Cerebellar nuclear complex (tissue), 1 donor: ENCODE results near the gene FNBP1L.
"Not testable (repeated sequence)": the region's sequence is repeated elsewhere in the genome, so short reads cannot be mapped to it uniquely, and the experiment has no call there.

ENCODE experiments used
- DNase-seq, 2 experiments: peaks; one replicate each; lab custom pipeline; 2025; lab: John Stamatoyannopoulos, UW

The FNBP1L gene

DNA sequence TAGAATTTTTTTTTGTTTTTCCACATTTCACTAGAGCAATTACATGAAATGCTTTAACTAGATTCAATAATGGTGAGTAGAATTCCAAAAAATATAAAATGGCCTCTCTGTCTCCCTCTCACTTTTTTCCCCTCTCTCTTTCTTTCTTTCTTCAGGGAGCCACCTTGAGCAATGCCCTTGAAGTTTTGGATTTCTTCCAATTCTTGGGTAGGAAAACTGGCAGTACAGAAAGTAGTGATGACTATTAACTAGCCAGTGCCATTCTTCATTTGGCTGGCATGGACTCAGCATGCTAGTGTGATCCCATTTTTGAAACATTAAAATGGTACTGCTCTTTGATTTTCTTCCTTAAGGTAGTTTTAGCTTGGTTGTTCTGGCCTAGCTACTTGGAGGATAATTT, 4.5 kb upstream of the FNBP1L start:
- no peak for DNase-seq

DNA sequence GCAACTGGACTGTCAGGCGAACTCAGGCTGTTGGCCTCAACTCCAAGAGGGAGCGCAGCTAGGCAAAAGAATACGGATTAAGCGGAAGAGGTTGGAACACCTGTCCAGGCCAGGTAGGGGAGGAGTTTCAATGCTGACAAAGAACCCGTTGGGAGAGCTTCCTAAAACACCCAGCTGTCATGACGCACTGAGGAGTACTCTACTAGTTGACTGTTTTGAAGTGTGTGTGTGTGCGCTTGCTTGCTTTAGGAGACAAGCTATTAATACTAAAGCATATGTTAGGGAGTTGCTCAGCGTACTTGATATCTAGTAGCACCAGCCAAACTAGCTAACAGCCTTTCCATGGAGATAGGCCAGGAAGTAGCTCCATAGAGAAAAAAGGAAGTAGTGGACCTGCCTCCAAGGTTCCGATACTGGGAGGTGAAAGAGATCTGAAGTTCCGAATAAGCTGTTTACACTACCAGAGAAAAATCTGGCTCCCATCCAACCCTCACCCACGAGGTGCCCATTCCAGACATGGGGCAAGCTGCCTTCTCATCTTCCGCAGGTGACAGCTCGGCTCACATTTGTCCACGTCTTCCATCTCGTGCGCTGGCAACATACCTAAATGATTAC, 974 bp upstream of the FNBP1L start:
- no peak for DNase-seq

DNA sequence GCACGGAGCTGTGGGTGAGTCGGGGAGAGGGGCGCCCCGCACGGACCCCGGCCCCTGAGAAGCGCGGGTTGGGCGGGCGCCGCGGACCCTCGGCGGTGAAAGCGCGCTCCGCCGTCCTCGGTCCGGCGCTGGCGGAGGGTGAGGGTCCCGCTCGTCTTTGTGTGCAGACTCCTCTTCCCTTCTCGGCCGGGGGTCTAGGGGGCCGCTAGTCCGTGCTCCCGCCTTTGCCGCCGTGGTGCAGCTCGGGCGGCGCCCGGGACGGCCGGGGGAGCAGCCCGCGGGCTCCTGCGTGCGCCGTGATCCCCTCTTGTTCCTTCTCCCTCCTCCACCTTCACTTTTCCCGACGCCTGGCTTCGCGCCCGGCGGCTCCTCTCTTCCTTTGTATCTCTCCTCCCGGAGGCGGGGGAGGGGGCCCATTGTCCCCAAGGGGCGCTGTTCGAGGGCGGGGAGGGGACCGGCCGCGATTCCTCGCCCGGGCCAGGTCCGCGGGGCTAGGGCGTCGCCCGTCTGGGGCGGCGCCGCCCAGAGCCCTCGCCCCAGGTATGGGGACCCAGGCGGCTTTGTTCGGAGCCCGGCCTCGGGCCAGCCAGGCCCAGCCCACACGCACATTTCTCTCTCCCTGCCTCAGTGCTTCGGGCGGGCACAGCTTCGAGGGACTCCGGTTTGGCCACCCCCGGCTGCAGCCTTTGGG, 519 bp downstream of the FNBP1L start:
- no peak for DNase-seq

DNA sequence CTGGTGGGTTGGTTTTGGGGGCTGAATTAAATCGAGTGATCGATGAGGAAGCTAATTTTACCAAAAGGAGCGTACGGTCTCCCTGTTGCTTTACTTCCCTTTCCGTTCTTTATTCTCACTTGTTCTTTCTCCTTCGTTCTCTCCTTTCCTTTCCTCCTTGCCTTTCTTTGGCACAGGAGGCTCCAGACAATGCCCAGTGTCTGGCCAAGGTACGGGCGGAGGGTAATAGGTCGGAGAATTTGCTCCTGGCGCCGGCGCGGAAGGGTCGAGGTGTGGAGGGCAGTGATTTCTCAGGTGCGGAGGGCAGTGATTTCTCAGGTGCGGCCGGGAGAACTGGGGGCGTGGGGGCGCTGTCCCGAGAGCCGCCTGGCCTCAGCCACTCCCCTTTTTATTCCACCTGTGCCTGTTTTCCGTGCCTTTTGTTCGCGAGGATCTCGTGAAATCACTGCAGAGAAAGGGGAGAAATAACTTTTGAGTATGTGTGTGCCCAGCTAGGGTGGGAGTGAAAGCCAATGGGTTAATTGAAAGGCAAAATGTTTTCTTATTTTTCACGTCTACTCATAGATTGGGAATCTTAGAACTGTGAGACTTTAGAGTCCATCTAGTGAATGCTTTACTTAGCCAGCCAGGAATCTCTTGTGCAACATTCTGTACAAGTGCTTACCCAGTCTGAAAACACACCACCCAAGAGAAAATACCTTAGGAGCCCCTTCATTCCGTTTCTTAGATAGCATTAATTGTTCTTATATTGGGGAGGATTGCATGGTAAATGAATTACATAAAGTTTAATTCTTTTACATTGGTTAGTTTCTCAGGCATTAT, 1.3 kb downstream of the FNBP1L start:
- no peak for DNase-seq

DNA sequence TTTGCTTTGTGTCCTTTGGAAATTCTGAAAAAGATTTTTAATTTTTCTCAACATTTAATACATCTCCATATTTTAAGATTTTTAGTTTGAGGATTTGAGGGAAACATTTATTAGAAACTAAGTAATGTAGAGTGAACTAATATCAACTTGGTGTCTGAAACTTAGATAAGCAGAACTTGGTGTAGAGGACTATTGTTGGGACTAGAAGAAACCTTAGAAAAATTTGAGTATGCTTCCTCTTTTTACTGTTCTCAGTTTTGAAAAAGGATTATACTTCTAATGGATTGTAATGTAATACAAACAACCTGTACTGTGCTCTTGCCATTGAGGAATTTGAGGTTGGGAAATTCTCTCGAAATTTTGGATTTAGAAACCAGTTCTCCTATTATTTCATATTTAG, 2.4 kb downstream of the FNBP1L start:
- DNase-seq = no peak

DNA sequence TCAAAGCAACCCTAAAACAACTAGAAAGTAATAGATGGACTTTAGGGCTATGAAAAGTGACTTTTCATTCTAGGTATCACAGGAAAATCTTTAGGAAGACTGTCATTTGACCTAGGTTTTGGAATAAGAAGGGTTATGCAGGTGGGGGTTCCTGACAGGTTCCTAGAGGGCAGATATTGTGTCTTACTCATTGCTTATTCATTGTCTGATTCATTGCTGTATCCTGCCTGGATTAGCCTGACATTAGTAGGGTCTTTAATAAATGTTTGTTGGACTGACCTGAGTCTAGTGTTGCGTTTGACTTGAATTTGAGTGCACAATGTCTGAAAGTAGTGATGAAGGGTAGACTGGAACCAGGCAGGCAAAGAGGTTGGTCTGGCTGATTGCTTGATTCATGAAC, 6.0 kb downstream of the FNBP1L start:
- no peak for DNase-seq

DNA sequence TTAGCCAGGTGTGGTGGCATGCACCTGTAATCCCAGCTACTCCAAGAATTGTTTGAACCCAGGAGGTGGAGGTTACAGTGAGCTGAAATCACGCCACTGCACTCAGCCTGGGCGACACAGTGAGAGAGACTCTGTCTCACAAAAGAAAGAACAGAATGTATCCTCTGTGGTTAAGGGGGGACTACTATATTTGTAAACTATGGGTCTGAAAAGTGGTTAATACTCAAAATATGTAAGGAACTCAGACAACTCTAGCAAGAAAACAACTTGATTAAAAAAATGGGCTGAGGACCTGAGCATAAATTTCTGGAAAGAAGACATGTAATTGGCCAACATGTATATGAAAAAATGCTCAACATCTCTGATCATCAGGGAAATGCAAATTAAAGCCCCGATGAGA, 11.2 kb downstream of the FNBP1L start:
- no peak for DNase-seq

DNA sequence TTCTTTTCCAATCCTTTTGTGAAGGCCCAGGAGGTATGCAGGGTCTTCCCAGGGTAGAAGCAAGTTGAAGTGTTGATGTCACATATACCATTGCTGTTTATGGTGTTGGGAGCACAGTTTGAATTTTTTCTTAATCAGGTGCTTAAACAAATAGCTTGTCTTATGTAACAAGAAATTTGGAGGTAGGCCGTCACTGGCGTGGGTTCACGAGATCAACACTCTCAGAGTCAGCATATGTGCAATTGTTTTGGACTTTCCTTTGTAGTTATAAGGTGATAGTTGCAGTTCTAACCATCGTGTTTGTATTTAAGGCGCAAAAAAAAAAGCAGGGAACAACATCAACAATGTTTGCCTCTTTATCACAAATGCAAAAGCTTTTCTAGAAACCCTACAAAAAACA, 13.3 kb downstream of the FNBP1L start:
- DNase-seq = no peak

DNA sequence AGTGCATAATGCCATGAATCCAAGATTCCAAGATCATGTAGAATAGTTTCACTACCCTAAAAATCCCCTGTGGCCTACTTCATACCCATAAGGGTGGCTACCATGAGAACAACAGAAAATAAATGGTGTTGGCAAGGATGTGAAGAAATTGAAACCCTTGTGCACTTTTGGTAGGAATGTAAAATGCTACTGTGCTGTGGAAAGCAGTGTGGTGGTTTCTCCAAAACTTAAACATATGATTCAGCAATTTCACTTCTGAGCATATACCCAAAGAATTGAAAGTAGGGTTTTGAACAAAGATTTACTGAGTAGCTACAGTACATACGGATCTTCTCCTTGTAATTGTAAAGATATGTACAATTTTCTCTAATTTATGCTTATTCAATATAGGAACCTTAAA, 16.0 kb downstream of the FNBP1L start:
- DNase-seq = no peak

DNA sequence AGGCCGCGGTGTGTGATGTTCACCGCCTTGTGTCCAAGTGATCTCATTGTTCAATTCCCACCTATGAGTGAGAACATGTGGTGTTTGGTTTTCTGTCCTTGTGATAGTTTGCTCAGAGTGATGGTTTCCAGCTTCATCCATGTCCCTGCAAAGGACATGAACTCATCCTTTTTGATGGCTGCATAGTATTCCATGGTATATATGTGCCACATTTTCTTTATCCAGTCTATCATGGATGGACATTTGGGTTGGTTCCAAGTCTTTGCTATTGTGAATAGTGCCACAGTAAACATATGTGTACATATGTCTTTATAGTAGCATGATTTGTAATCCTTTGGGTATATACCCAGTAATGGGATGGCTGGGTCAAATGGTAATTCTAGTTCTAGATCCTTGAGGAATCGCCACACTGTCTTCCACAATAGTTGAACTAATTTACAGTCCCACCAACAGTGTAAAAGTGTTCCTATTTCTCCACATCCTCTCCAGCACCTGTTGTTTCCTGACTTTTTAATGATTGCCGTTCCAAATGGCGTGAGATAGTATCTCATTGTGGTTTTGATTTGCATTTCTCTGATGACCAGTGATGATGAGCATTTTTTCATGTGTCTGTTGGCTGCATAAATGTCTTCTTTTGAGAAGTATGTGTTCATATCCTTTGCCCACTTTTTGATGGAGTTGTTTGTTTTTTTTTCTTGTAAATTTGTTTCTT, 17.6 kb downstream of the FNBP1L start:
- DNase-seq = not testable (repeated sequence)

DNA sequence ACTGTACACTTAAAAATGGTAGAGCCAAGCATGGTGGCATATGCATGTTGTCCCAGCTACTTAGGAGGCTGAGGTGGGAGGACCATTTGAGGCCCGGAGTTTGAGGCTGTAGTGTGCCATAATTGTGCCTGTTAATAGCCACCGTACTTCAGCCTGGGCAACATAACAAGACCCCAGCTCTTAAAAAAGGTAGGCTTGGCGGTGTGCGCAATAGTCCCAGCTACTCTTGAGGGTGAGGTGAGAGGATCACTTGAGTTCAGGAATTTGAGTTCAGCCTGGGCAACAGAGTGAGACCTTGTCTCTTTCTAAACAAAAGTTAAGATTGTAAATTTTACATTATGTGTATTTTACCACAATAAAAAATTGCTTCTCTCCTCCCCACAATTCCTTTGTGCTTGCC, 19.7 kb downstream of the FNBP1L start:
- no peak for DNase-seq

DNA sequence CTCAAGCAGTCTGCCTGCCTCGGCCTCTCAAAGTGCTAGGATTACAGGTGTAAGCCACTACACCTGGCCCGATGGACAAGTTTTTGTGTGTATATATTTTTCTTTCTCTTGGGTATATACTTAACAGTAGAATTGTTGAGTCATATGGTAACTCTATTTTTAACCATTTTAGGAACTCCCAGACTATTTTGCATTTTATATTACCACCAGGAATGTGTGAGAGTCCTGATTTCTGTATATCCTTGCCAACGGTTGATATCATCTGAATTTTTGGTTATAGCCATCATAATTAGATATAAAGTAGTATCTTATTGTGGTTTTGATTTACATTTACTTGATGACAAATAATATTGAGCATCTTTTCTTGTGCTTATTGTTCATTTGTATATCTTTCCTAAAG, 20.7 kb downstream of the FNBP1L start:
- no peak for DNase-seq

DNA sequence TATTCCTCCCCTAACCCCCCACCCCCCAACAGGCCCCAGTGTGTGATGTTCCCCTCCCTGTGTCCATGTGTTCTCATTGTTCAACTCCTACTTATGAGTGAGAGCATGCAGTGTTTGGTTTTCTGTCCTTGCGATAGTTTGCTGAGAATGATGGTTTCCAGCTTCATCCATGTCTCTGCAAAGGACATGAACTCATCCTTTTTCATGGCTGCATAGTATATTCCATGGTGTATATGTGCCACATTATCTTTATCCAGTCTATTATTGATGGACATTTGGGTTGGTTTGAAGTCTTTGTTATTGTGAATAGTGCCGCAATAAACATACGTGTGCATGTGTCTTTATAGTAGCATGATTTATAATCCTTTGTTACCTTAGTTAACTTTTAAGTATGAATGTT, 21.3 kb downstream of the FNBP1L start:
- DNase-seq = not testable (repeated sequence)

DNA sequence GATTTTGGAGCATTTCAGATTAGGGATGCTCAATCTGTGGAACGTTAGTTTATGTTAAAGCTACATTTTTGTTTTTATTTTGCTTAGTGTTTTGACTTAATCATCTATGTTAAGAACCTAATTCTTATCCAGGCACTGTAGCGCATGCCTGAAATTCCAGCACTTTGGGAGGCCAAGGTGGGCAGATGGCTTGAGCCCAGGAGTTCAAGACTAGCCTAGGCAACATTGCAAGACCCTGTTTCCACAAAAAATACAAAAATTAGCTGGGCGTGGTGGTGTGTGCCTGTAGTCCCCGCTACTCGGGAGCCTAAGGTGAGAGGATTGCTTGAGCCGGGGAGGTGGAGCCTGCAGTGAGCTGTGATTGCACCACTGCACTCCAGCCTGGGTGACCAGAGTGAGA, 23.4 kb downstream of the FNBP1L start:
- no peak for DNase-seq

DNA sequence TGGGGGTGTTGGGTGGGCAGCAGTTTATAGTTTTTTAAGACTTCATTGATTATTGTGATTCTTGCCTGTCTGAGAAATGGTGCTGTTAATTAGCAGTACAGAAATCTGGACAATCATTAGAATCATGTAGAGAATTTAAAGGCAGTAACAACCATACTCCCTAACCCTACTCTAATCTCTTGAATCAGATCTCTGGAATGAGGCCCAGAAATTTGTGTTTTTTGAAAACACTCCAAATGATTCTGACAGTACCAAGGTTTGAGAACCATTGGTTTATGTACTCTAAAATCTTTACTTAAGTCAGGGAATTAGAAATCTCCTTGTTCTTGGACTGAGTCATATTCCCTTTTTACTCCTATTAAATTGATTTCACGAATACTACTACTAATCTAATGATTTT, 24.0 kb downstream of the FNBP1L start:
- DNase-seq = no peak

DNA sequence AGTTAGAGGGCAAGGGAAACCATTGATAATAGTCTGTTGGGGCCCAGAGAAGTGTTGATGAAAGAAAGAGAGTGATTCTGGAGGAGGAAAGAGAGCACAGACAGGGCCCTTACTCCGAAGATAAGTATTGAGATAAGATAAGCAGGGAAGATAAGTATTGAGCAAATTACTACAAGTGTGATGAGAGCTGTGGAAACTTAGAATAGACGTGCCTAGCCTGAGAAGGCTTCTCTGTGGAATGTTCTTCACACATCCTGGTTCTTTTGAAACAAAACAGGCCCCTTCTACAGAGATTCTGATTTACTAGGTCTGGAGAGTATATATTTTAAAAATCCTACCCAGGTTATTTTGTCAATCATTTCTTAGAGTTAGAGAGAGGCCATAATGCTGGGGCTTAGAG, 26.4 kb downstream of the FNBP1L start:
- no peak for DNase-seq

DNA sequence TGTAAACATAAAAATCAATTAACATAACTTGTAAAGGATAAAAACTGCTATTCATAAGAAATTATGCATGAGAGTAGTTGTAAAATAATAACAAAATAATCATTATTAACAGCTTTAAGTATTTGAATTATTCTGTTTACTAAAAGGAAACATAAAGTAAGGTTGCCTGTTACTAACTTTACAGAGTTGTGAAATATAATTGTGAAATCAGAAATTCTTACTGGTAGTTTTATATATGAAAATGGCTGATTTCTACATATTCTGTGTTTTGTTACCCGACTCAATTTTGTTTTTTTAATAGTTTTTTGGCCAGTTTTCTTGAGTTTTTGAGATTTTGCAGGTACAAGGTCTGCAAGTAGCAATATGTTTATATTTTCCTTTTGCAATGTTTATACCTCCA, 27.8 kb downstream of the FNBP1L start:
- DNase-seq = no peak

DNA sequence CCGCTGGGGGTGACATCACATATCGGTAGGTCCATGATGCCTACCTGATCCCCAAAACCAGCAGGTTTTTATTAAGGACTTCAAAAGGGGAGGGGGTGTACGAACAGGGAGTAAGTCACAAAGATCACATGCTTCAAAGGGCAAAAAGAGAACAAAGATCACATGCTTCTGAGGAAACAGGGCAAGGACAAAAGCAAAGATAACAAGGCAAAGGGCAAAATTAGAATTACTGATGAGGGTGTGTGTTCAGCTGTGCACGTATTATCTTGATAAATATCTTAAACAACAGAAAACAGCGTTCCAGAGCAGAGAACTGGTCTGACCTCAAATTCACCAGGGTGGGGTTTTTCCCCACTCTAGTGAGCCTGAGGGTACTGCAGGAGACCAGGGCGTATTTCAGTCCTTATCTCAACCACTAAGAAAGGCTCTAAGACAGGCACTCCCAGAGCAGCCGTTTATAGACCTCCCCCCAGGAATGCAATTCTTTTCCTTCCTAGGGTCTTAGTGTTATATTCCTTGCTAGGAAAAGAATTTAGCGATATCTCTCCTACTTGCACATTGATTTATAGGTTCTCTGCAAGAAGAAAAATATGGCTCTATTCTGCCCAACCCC, 31.3 kb downstream of the FNBP1L start:
- not testable (repeated sequence) for DNase-seq

DNA sequence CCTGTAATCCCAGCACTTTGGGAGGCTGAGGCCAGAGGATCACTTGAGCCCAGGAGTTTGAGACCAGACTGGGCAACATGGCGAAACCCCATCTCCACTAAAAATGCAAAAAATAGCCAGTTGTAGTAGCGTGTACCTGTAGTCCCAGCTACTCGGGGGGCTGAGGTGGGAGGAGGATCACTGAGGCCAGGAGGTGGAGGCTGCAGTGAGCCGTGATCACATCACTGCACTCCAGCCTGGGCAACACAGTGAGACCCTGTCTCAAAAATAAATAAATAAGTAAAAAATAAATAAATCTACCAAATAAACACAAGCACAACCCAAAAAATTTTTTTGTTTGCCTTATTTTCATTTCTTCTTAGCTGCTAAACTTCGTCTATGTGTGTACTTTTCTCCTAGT, 34.0 kb downstream of the FNBP1L start:
- not testable (repeated sequence) for DNase-seq

DNA sequence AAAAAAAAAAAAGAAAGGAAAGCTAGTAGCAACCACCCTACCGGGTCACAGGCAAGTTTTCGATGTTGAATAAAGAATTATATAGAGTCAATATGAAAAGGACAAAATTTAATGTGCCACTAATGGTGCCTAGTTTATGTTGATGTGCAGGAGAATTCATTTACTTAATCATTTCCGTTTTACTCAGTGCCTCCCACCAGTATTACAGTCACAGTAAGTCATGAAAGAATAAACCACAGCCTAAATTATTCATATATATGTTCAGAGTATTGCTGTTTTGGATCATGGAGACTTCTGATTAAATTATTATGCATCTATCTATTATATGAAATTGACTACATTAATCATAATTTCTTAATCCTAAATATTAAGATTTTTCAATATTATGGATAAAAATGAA, 35.3 kb downstream of the FNBP1L start:
- DNase-seq = no peak

DNA sequence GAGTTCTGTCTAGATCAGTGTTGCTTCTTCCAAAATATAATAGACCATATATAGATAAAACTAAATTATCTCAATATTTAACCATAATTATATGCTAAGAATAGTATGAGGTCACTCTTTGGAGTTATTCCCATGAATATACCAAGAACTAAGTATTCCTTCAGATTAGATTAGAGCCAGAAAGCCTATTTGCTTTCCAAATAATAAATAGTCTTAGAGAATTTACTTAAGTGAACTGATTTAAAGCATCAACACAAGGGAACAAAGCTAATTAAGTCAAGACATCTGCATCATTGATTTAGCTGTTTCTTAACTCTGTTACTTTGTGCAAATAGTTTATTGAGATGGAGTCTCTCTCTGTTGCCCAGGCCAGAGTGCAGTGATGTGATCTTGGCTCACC, 35.7 kb downstream of the FNBP1L start:
- no peak for DNase-seq

DNA sequence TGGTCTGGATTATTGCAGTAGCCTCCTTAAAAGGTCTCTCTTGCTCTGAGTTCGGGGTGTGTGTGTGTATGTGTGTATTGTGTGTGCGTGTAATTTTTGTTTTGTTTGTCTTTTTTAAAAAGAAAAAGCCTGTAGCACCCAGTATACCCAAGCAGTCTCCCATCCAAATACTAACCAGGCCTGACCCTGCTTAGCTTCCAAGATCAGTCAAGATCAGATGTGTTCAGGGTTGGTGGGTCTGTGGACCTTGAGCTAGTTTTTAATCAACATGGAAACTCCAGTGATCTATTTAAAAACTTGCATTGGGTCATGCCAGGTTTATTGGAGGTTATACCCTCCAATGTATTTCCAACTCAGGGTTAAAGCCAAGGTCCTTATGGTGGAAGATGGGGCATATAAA, 40.3 kb downstream of the FNBP1L start:
- DNase-seq = no peak
